Stimulated activated naive CD4-positive, alpha-beta T cell (primary cell): ENCODE measurements around the gene PRKCB.
"Not testable (repeated sequence)": the region's sequence is repeated elsewhere in the genome, so short reads cannot be mapped to it uniquely, and the experiment has no call there.

Experiments used
- DNase-seq, 6 experiments: peaks; one replicate each; lab custom pipeline; 2025; lab: John Stamatoyannopoulos, UW

PRKCB gene

DNA sequence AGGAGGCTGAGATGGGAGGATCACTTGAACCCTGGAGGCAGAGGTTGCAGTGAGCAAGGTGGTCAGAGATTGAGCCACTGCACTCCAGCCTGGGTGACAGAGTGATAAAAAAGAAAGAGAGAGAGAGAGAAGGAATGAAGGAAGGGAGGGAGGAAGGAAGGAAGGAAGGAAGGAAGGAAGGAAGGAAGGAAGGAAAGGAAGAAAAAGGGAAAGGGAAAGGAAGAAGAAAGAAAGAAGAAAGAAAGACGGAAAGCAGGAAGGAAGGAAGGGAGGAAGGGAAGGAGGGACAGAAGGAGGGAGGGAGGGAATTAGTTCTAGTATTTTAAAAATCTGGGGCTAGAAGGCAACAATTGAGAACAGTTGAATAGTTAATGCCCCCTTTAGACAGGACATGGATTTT is 258.9 kb downstream of the PRKCB start:
- no peak for DNase-seq

DNA sequence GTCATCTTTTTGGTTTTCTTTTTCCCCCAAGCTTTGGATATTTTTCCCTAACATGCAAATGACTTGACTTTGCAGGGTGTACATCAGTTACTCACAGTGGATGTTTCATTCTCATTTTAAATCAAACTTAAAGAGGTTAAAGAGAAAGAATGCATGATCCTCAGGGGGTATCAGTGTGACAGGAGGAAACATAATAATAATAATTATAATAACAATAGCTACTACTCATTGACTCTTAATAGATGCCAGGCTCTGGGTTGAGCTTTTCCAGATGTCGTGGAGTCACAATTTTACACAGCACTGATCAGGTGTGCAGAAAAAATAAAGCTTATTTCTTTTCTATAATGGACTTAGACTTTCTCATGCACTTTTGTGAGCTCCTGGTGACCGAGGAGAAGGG is 263.1 kb downstream of the PRKCB start:
- no peak for DNase-seq

GRCh38 chr16:24101431-24101830 is 265.6 kb downstream of the PRKCB start:
- DNase-seq: no peak

- no peak for DNase-seq
Measured at GRCh38 chr16:24102209-24102660, 266.5 kb downstream of the PRKCB start.

GRCh38 chr16:24105471-24105870 is 269.7 kb downstream of the PRKCB start:
- DNase-seq: not testable (repeated sequence)

DNA sequence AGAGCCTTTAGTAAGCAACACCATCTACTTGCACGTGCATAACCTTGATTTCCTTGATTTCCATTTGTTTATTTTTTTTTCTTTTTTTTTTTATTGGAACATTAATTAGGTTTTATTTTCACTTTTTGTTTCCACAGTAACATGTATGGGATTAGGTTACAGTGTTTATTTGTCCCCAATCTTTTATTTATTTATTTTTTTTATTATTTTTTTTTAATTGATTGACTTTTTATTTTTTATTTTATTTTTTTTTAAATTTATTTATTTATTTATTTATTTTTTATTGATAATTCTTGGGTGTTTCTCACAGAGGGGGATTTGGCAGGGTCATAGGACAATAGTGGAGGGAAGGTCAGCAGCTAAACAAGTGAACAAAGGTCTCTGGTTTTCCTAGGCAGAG is 272.3 kb downstream of the PRKCB start:
- not testable (repeated sequence) for DNase-seq

DNA sequence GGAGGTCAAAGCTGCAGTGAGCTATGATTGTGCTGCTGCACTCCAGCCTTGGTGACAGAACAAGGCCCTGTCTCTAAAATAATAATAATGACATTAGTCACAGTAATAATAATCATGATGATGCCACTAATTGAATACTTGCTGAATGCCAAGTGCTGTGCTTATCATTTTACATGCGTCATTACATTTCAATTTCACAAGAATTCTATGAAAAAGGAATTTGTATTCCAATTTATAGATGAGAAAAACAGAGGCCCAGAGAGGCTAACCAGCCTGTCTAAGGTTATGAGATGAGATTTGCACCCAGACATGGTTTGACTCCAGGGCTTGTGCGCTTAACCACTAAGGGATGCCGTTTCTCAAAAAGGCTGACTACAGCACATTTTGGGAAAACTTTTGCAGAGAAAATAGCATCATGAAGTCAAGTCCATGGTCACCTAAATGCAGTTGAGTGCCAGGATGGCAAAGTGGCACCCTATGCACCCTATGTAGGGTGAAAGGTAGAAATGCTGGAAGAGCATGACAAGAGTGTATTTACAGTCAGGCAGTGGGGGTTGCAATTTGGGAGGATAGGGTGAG is 276.0 kb downstream of the PRKCB start:
- no peak for DNase-seq

DNA sequence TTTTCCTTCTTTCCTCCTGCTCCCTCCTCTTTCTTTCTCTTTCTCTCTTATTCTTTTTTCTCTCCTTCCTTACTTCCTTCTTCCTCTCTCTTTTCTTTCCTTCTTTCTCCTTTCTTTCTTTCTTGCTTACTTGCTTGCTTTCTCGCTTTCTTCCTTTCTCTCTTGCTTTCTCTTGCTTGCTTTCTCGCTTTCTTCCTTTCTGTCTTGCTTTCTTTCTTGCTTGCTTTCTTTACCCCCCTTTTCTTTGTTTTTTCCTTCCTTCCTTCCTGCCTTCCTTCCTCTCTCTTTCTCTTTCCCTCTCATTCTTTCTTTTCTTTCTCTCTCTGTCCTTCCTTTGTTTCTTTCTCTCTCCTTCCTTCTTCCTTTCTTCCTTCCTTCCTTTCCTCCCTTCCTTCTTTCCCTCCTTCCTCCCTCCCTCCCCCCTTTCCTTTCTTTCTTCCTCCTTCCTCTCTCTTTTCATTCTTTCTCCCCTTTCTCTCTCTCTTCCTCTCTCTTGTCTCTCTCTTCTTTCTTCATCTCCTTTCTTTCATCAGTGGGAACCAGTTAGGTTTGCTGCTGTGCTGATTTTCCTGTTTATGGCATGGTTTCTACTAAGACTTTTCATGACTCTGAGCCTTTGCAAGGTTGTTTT is 277.4 kb downstream of the PRKCB start:
- DNase-seq: no peak

- DNase-seq: no peak
Measured at GRCh38 chr16:24114876-24115275, 279.1 kb downstream of the PRKCB start.

GRCh38 chr16:24116046-24116776 is 280.4 kb downstream of the PRKCB start:
- DNase-seq: no peak

- DNase-seq: no peak
Measured at GRCh38 chr16:24116989-24117388, 281.2 kb downstream of the PRKCB start.

DNA sequence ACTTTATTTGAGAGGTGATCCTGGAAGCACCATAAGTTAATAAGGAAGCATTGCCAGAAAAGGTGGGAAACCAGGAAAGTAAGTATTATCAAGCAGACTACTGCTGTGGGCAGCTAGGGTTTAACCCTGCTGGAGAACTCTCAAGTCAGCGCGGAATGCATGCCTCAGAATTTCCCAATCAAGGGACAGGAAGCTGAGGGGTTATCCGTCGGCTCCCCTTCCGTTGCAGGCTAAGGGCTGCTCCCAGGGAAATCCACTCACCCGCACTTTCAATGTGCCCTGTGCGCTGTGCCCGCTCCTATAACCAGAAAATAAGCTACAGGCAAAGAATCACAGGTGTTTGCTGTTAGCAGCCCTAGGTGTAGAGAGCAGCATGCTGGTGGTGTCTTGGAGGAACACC is 281.9 kb downstream of the PRKCB start:
- DNase-seq: no peak

DNA sequence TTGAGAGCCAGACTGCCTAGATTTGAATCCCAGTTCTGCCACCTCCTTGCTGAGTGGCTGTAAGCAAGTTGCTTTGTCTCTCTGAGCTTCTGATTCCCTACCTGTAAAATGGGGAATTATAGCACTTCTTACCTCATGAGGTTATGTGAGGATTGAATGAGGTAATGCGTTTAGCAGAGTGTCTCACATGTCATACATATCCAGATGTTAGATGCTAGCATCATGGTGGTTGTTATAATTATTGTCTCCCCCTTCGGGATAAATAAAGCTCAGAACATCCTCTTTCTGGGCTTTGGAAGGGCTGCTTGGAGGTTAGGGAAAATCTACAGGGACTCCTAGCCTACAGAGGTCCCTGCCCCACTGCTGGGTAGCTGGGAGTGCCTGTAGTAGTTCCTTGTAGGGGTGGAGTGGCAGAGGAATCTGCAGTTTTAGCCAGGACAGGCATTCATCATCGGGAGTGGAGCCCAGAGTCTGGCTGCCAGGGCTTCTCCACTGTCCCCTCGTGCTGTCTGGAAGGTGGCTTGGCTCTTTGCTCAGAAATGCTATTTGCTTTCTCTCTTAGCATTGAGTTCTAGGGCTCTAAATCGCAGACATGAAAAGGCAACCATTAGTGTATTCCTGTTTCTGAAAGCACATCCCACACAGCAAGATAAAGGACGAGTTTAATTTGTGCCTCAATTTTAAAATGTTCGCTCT is 282.5 kb downstream of the PRKCB start:
- no peak for DNase-seq

DNA sequence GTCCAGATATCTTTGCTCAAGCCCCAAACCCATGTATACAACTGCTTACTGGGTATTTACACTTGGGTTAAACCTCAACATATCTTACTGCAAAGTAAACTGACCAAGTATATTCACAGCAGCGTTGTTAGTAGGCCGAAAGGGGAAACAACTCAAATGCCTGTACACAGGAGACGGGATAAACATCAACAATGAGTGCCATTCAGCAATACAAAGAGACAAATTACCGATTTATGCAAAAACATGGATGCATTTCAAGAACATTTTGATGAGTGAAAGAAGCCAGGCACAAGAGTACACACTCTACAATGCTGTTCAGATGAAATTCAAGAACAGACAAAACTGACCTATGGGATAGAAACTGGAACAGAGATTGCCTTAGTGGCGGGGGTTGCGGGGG is 284.0 kb downstream of the PRKCB start:
- DNase-seq: no peak

- no peak for DNase-seq
Measured at GRCh38 chr16:24123275-24123674, 287.5 kb downstream of the PRKCB start.

- DNase-seq: no peak
Measured at GRCh38 chr16:24124291-24124690, 288.5 kb downstream of the PRKCB start.

GRCh38 chr16:24125214-24125613 is 289.4 kb downstream of the PRKCB start:
- DNase-seq: no peak

GRCh38 chr16:24129412-24129918 is 293.7 kb downstream of the PRKCB start:
- no peak for DNase-seq

DNA sequence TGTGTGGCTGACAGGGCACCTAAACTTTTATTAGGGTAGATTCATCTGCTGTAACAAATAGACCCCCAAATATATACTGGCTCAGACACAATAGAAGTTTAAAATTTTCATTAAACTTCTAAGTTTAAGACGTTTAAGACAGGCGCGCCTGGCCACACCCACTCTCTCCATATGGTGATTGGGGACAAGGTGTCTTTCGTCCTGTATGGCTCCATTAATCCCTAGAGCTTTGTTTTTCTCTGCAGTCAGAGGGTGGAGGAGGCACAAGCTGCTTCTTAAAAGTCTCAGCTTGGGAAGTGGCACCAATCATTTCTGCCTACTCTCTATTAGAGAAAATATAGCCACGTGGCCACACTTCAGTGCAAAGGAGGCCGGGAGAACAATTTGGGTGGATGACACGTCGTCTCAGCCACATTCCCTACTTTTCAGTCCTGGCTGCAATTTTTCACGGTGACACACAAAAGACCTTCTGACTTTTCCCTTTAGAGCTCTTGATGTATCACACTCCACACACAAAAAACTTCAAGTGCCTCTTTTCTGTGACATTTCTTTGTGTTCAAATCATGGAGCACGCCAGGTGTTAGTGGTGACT is 294.8 kb downstream of the PRKCB start:
- DNase-seq: no peak

- no peak for DNase-seq
Measured at GRCh38 chr16:24131294-24131693, 295.5 kb downstream of the PRKCB start.

DNA sequence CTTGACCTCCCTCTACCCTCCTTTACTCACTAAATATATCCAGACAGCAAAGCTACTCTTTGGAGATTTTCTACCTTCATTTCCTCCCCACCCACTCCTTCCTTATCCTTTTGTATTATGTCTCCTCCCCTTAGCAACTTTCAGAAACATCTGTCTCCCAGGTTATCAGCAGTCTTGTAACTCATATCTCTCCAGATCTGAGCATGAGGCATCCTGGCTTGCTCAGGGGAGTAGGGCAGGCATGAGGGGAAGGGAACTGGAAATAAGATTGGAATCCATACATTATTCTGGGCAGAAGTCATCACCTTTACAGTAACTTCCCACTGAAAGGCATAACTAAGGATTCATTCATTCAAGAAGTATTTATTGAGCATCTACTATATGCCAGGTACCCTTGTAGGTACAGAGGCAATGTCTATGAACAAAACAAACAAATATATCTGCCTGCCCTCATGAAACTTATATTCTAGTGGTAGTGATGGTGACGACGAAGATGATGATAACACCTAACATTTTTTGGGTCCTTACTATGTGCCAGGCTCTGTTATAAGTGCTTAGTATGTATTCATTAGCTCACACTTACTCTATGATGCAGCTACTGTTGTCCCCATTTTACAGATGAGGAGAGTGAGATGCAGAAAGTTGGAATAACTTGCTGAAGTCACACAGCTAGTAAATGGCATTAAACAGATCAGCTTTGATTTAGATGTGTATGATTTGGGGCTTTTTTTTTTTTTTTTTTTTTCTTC is 296.4 kb downstream of the PRKCB start:
- no peak for DNase-seq

DNA sequence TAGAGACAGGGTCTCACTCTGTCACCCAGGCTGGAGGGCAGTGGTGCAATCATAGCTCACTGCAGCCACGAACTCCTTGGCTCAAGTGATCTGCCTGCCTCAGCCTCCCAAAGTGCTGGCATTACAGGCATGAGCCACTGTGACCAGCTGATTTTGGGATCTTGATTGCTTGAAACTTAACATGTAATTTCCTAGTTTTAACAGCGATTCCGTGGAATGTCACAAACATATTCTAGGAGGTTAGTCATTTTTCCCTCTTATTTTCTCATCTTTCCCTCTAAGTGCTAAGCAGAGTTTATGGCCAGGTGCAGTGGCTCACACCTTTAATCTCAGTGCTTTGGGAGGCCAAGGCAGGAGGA is 297.0 kb downstream of the PRKCB start:
- DNase-seq: no peak
